Ovary (tissue), 3 donors: ENCODE results near the gene MCTP1.

Experiments
- EP300 ChIP-seq: sonication (generic); formaldehyde crosslinking; IDR thresholded peaks from one replicate; pipeline ENCODE4 v1.6.1; 2017; ENCODE audit warnings: antibody characterized with exemption
- TF ChIP-seq, protein P1 (sequence below), 3 donors: fragments of 450-650 bp in 2 of 3; fragments of 200-600 bp in 1 of 3; IDR thresholded peaks; one replicate each; pipeline versions ENCODE4 v1.5.1 to v1.8.0; 2016 to 2022; ENCODE audit warnings: antibody characterized with exemption in 3 of 3, mild to moderate bottlenecking in 1 of 3
- donor health status: DM: no; HTN: no; CAD: no.

GRCh38 chr5:94884311-94884710, 400.6 kb downstream of the MCTP1 start:
- TF ChIP-seq, protein P1, sequence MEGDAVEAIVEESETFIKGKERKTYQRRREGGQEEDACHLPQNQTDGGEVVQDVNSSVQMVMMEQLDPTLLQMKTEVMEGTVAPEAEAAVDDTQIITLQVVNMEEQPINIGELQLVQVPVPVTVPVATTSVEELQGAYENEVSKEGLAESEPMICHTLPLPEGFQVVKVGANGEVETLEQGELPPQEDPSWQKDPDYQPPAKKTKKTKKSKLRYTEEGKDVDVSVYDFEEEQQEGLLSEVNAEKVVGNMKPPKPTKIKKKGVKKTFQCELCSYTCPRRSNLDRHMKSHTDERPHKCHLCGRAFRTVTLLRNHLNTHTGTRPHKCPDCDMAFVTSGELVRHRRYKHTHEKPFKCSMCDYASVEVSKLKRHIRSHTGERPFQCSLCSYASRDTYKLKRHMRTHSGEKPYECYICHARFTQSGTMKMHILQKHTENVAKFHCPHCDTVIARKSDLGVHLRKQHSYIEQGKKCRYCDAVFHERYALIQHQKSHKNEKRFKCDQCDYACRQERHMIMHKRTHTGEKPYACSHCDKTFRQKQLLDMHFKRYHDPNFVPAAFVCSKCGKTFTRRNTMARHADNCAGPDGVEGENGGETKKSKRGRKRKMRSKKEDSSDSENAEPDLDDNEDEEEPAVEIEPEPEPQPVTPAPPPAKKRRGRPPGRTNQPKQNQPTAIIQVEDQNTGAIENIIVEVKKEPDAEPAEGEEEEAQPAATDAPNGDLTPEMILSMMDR (IDR thresholded peaks at IDR 0.05), result no peak
- TF ChIP-seq EP300, result no peak
